ENCODE measurements around the gene MAN2A2. TPM values are rescaled to one million over a fixed set of nuclear protein-coding genes. Genes with fewer than 3 reads are reported as not detected.
A peak's percentile ranks its signal among the peaks of the same experiment; 100 is the strongest.

MAN2A2 gene
- total and polyA plus RNA-seq, 2 experiments from 2014 or later = 11.2 to 32.7 TPM

DNA sequence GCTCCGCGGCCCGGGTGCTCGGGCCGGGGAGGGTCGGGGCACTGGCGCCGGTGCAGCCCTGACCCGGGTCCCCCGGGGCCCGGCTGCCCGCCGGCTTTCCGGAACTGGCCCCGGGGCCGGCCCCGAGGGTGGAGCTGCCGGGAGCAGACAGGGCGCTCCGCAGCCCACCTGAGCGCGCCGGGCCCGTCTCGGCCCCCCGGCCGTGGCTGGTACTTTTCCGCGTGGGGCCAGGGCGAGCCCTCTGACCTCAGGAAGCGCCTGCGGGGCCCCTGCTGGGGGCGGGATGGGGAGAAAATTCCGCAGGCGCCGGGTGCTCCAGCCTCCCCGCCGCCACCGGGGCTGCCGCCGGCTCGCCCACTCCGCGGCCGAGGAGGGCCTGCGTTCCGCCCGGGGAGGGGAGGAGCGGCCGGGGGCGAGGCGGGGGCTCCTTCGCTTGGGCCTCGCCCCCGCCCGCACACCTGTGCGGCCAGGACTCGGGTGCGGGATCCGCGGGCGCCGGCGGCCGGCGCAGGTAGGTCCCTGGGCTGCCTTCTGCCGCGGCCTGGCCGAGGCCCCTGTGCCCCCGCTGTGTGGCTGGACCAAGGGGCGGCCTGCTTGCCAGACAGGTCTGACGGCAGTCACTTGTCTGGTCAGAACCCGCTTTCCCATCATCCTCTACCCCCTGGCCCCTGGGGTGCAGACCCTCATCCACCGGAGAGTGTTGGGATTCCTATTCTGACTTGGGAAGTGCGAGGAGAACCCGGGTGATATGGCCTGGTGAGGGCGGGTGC, 31.2 kb upstream of the MAN2A2 start:
- TF ChIP-seq, protein P1, sequence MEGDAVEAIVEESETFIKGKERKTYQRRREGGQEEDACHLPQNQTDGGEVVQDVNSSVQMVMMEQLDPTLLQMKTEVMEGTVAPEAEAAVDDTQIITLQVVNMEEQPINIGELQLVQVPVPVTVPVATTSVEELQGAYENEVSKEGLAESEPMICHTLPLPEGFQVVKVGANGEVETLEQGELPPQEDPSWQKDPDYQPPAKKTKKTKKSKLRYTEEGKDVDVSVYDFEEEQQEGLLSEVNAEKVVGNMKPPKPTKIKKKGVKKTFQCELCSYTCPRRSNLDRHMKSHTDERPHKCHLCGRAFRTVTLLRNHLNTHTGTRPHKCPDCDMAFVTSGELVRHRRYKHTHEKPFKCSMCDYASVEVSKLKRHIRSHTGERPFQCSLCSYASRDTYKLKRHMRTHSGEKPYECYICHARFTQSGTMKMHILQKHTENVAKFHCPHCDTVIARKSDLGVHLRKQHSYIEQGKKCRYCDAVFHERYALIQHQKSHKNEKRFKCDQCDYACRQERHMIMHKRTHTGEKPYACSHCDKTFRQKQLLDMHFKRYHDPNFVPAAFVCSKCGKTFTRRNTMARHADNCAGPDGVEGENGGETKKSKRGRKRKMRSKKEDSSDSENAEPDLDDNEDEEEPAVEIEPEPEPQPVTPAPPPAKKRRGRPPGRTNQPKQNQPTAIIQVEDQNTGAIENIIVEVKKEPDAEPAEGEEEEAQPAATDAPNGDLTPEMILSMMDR (IDR thresholded peaks at IDR 0.05; ENCODE audit: poor library complexity) = no peak
- TF ChIP-seq EZH2 (IDR thresholded peaks at IDR 0.05; ENCODE audit: borderline replicate concordance) (no peak), EZH2phosphoT487 (IDR thresholded peaks at IDR 0.05; ENCODE audit: low read depth, severe bottlenecking, unreplicated experiment) (no peak)
- Histone ChIP-seq H3K79me2 (peaks cover 49% of the 10 kb centered on the region), H2AFZ (peak overlapping the region; percentile 58)

DNA sequence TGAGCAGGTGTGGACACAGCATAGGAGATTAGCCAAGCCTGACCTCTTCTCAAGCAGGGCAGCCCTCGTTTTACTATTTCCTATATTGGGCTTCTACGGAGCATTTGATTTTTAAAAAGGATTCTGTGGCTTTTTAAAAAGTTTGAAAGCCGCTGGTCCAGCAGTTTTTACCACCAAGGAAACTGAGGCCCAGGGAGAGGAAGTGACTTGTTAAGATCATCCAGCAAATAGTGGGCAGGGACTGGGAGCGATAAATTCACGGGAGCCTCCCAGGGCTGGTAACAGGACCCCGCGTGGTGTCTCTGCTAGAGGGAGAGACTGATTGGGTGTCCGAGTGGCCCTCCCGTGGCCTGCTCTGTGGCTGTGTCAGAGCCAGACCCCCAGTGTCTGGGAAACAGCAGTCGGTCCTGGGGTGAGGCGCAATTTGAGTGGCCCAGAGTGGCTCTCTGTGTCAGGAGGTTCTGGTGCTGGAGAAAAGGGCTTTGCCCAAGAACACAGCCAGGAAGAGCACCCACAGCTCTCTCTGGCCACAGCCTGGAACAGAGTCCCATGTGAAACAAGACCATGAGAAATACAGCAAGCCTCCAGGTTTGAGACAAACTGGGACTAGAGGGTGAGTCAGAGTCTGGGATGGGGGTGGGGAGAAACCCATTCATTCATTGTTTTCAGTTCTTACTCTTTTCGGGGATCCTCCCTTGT, 30.5 kb upstream of the MAN2A2 start:
- H3K4me1 ChIP-seq (ENCODE audit: insufficient read depth) = peaks cover 55% of the 10 kb centered on the region
- peaks cover 49% of the 10 kb centered on the region for H3K79me2 ChIP-seq
- H3K27me3 ChIP-seq = no peaks in the 10 kb centered on the region
- TF ChIP-seq, protein P1 (IDR thresholded peaks at IDR 0.05; ENCODE audit: poor library complexity) = no peak
- TF ChIP-seq EZH2phosphoT487 (IDR thresholded peaks at IDR 0.05; ENCODE audit: low read depth, severe bottlenecking, unreplicated experiment) = no peak
- no peak for TF ChIP-seq EZH2 (IDR thresholded peaks at IDR 0.05; ENCODE audit: borderline replicate concordance)
- H4K20me1 ChIP-seq (ENCODE audit: insufficient read depth, poor library complexity, severe bottlenecking) = peaks cover 19% of the 10 kb centered on the region
- peak overlapping the region; percentile 58 for H2AFZ ChIP-seq
- WGBS (ENCODE audit: low lambda C conversion rate, missing lambda C conversion rate) = 28% methylated on average over 12 of the region's 12 CpGs
- peak overlapping the region; percentile 89 for H3K27ac ChIP-seq
- peak; percentile 68 for DNase-seq (ENCODE audit: low spot score)
- peak overlapping the region; percentile 95 for H3K4me2 ChIP-seq
- H3K9me2 ChIP-seq (replicated peaks; ENCODE audit: insufficient read depth) = no peaks in the 10 kb centered on the region
- H3K9me3 ChIP-seq (ENCODE audit: low read depth) = no peaks in the 10 kb centered on the region
- no peaks in the 10 kb centered on the region for H3K36me3 ChIP-seq (replicated peaks; ENCODE audit: insufficient read depth, low read depth)
- peak overlapping the region; percentile 96 for H3K4me3 ChIP-seq

More for the DNA sequence above, 31.2 kb upstream of the MAN2A2 start:
- no peaks in the 10 kb centered on the region for H3K9me3 ChIP-seq (ENCODE audit: low read depth)
- H3K4me3 ChIP-seq = peak overlapping the region; percentile 96
- no peaks in the 10 kb centered on the region for H3K27me3 ChIP-seq
- DNase-seq (ENCODE audit: low spot score) = peak; percentile 63
- H3K36me3 ChIP-seq (replicated peaks; ENCODE audit: insufficient read depth, low read depth) = no peaks in the 10 kb centered on the region
- peaks cover 55% of the 10 kb centered on the region for H3K4me1 ChIP-seq (ENCODE audit: insufficient read depth)
- H3K27ac ChIP-seq = peak overlapping the region; percentile 89
- H4K20me1 ChIP-seq (ENCODE audit: insufficient read depth, poor library complexity, severe bottlenecking) = peaks cover 19% of the 10 kb centered on the region
- under 1% methylated on average over 10 of the region's 77 CpGs for WGBS (ENCODE audit: low lambda C conversion rate, missing lambda C conversion rate)
- H3K9me2 ChIP-seq (replicated peaks; ENCODE audit: insufficient read depth) = no peaks in the 10 kb centered on the region
- H3K4me2 ChIP-seq = peak overlapping the region; percentile 95

DNA sequence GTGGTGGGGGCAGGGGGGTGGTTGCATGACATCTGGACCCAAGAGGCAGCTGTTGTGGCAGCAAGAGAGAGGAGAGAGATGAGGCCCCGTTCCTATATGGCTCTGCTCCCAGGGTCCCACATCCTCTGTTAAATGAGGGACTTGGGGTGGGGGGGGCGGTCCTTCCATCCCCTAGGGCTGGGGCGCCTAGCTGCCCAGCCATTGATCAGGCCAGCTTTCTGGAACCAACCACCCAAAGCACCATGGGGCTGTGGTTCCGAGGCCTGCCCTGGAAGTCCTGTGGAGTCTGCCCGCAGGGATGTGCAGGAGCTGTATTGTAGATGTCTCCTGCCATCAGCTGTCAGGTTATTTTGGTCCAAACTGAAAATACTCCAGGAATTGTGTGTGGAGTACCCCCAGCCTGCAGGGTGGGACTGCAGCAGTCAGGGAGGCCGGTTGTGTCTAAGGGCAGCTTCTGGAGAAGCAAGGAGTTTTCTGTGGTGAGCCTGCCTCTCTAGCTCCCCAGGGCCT, 29.6 kb upstream of the MAN2A2 start:
- H3K36me3 ChIP-seq (replicated peaks; ENCODE audit: insufficient read depth, low read depth) = no peaks in the 10 kb centered on the region
- H3K27me3 ChIP-seq = no peaks in the 10 kb centered on the region
- peaks cover 51% of the 10 kb centered on the region for H3K4me1 ChIP-seq (ENCODE audit: insufficient read depth)
- no peak overlapping the region for H3K4me3 ChIP-seq
- TF ChIP-seq EZH2phosphoT487 (IDR thresholded peaks at IDR 0.05; ENCODE audit: low read depth, severe bottlenecking, unreplicated experiment) (no peak), EZH2 (IDR thresholded peaks at IDR 0.05; ENCODE audit: borderline replicate concordance) (no peak)
- TF ChIP-seq, protein P1 (IDR thresholded peaks at IDR 0.05; ENCODE audit: poor library complexity) = no peak
- peaks cover 49% of the 10 kb centered on the region for H3K79me2 ChIP-seq
- no peak overlapping the region for H2AFZ ChIP-seq
- H3K9me3 ChIP-seq (ENCODE audit: low read depth) = no peaks in the 10 kb centered on the region
- peak overlapping the region; percentile 89 for H3K27ac ChIP-seq
- no peak for DNase-seq (ENCODE audit: low spot score)
- WGBS (ENCODE audit: low lambda C conversion rate, missing lambda C conversion rate) = 60% methylated on average over 6 of the region's 6 CpGs
- H4K20me1 ChIP-seq (ENCODE audit: insufficient read depth, poor library complexity, severe bottlenecking) = peaks cover 19% of the 10 kb centered on the region
- peak overlapping the region; percentile 95 for H3K4me2 ChIP-seq
- H3K9me2 ChIP-seq (replicated peaks; ENCODE audit: insufficient read depth) = no peaks in the 10 kb centered on the region

Data from hepatocyte (in vitro differentiated cells).